Measurements from ENCODE around the gene DLGAP1.

GRCh38 chr18:3773303-3773702 lies 681.8 kb downstream of the DLGAP1 start:
- TF ChIP-seq CTCF (IDR thresholded peaks at IDR 0.05; ENCODE audit: low read depth, low read length) (no peak), POLR2A (IDR thresholded peaks at IDR 0.05; ENCODE audit: extremely low read depth, insufficient read length) (no peak), MYC (IDR thresholded peaks at IDR 0.05; ENCODE audit: low read depth, low read length) (no peak)

Measured in NB4 (cell line).